ENCODE measurements around the gene FBXL22.
"Not testable (repeated sequence)": the region's sequence is repeated elsewhere in the genome, so short reads cannot be mapped to it uniquely, and the experiment has no call there.

Gene FBXL22

DNA sequence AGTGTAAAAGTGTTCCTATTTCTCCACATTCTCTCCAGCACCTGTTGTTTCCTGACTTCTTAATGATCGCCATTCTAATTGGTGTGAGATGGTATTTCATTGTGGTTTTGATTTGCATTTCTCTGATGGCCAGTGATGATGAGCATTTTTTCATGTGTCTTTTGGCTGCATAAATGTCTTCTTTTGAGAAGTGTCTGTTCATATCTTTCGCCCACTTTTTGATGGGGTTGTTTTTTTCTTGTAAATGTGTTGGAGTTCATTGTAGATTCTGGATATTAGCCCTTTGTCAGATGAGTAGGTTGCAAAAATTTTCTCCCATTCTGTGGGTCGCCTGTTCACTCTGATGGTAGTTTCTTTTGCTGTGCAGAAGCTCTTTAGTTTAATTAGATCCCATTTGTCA, 20.4 kb downstream of the FBXL22 start:
- DNase-seq, result not testable (repeated sequence)

DNA sequence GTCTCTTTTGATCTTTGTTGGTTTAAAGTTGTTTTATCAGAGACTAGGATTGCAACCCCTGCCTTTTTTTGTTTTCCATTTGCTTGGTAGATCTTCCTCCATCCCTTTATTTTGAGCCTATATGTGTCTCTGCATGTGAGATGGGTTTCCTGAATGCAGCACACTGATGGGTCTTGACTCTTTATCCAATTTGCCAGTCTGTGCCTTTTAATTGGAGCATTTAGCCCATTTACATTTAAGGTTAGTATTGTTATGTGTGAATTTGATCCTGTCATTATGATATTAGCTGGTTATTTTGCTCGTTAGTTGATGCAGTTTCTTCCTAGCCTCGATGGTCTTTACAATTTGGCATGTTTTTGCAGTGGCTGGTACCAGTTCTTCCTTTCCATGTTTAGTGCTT, 23.6 kb downstream of the FBXL22 start:
- DNase-seq, result not testable (repeated sequence)

DNA sequence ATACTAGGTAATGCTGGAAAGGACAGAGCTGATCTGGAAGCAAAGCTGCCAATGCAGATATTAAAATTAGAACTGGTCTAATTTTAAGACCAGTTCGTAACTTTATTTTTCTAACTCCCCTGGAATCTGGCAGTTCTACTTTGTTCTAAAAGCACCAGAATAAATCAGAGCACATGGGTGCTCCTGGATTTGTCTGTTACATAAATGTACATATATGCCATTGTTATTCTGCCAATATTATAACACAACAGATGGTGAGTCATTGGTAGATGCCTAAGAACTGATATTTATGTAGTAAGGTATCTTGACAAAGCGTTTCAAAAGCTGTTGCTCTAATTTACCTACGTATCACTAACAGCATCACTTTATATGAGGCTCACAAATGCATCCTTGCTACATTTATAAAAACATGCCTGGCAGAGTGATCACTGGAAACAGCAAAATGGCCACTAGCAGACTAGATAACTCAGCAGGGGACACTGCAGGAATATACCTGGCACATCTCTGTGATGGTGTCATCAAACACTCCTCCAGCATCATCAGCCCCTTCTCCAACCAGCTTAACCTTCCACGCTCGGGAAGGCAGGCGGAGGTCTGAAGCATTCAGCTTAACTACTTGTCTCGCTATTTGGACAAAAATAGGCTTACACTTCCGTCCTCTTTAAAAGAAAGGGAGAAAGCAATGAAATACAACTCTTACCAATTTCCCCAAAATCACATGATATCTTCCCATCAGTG, 26.2 kb downstream of the FBXL22 start:
- no peak for DNase-seq

DNA sequence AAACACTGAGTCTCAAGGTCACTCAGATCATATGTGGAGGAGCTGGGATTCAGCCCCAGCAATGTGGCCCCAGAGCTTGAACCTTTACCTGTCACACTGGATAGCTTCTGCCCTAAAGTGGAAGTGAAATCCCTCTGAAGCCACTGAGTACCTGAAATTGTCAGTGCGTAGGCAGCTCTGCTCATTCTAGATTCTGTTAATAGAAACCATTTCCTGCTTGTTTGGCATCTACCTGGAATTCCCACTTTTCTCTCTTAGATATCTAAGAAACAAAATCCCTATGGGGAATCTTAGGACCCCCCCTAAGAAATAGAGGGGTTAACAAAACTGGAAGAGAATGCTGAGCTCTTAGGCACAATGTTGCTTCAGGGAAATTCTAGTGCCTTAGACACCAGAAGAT, 29.8 kb downstream of the FBXL22 start:
- DNase-seq, result no peak

DNA sequence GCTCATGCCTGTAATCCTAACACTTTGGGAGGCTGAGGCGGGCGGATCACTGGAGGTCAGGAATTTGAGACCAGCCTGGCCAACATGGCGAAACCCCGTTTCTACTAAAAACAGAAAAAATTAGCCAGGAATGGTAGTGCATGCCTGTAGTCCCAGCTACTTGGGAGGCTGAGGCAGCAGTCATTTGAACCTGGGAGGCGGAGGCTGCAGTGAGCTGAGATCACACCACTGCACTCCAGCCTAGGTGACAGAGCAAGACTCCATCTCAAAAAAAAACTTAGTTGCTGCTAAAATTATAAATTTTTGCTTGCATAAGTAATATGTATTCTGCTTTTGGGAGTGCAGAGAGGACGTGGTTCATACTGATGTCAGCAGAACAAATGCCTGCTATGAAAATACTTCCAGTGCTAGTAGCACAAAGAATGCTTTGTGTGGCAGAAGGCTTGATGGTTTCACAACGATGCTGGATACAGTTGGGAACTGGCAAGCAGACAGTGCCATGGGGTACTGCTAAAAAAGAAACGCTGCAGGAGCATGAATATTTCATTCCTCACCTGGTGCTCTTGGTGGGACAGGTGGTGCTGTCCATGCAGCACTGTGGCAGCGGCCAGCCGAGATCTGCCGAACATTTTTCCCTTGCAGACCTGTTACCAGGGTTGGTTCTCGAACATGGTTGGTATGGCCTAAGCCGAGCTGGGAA, 31.1 kb downstream of the FBXL22 start:
- no peak for DNase-seq

DNA sequence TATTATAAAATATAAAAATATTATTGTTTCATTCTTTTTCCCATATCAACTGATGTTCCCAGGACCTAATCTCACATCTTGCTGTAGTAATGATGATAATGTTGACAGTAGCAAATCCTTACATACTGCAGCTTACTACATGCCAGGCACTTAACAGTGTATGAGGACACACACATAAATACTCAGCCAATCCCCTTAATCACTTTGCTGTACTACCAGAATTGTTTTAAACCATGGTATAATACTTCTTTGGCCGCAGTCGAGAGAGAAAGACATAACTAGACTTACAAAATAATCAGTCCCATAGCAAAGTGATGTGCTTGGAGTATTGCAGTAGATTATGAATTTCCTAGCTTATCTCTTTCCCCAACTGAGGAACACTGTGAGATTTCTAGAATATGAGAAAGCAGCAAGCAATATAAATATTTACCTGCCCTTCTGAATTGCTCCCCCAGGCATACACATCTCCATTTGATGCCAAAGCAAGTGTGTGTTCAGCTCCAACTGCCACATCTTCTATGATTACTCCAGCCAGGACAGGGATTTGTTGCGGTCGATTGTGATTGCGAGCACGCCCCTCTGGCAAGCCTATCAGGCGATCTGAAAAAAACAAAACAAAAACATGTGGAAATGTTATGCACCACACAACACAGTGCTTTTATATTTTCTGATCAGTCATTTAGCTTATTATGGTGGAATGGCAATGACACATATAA, 33.0 kb downstream of the FBXL22 start:
- no peak for DNase-seq

DNA sequence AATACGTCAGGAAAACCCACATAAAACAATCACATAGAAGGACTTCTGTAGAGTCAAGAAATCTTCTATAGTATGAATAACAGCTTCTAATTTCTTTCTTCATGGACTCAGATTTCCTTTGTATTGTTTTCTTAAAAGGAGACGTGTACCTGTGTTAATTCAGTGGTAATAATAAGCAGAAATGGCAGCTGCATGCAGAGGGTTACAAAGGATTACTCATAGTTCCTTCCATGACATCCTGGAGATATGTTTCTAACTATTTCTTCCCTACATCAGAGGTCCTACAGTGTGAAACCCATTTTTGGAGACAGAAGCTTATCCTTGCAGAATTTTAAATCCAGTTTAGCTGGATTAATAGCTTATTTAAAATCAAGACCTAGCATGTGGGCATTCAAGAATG, 36.1 kb downstream of the FBXL22 start:
- DNase-seq, result no peak

DNA sequence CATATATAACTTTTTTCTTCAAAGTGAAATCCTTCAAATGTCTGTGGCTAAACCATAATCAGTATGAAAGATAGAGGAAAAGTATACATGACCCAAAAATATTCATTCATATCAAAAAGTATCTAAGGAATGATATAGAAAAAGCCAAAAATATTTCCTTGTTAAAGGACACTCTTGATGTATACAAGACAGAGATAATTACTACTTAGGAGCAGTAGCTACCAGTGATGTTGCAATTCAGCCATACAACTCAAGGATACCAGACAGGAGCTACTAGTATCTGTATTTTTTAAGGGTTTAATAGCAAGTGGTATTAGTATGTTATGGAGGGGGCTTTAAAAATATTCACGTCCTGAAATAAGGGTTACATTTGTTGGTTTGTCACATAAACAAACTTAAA, 37.0 kb downstream of the FBXL22 start:
- DNase-seq, result no peak

DNA sequence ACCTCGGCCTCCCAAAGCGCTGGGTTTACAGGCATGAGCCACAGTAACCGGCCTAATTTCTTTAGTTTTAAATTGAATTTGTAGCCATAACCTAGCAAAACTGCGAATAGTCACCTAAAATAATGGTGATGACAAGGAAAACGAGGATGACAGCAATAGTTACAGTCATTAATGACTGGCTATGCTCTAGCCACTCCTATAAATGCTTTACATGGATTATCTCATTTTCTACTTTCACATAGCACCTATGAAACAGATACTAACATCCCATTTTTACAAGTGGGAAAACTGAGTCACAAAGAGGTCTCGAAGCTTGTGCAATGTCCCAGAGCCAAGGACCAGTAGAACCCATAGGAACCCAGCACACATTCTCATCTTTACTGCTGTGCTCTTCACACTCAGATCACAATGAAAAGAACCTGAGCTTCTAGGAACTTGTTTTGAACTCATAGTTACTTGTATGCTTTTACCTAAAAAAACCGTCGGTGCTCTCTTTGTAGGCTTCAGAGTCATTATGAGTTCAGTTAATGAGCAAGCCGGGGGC, 39.4 kb downstream of the FBXL22 start:
- no peak for DNase-seq

DNA sequence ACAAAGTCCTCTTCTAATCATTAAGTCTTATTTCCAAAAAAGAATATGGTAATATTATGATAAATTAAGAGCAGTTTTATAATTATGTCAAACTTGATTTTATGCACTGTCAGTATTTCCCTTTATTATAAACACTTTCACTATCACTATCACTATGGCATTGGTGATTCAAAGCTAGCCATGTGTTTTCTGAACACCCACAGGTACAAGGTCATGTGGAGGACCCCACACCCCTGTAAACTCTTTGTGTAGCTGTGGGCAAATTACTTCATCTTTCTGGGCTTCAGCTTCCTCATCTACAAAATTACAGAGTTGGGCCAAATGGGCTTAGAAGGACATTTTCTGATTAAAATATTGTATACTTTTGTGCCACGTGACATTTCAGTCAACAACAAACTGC, 41.7 kb downstream of the FBXL22 start:
- no peak for DNase-seq

DNA sequence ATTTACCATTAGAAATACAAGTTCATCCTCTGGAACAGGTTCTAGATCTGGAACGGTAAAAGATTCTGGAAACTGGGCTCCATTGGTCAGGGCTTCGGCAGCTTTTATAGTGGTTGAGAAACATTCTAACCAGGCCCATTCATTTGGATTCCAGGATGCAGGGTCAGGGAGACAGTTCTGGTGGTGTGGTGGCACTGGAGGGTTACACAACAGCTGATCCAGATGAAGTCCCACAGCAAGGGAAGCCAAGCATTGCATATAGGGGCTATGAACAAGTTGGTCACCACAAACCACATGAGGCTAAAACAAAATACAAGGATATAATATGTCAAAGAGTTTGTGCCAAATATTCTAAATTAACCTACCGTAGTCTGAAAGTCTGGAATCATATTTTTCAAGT, 43.0 kb downstream of the FBXL22 start:
- DNase-seq, result no peak
